Stimulated activated memory B cell treated with anti-CD40 and anti-IgM and Interleukin-4, amounts not matched to agents 10 μg/mL and 1 μg/mL and 100 μg/mL, for 72 hours (primary cell): ENCODE measurements around the gene PHKG2.
A peak's percentile ranks its signal among the peaks of the same experiment; 100 is the strongest.

ENCODE experiments used
- ATAC-seq: fragments of 150-1000 bp; cut with Tn5 transposase; 2 replicates; pipeline ENCODE4 v1.10.0; 2021
- H3K27ac Mint-ChIP-seq: one replicate; pipeline ENCODE4 v1.8.0; 2022; ENCODE audit warnings: mild to moderate bottlenecking, mixed read lengths
- H3K27me3 Mint-ChIP-seq: one replicate; pipeline ENCODE4 v1.8.0; 2022; ENCODE audit warnings: mixed read lengths
- H3K36me3 Mint-ChIP-seq: one replicate; pipeline ENCODE4 v1.8.0; 2022; ENCODE audit warnings: mixed read lengths
- H3K4me1 Mint-ChIP-seq: one replicate; pipeline ENCODE4 v1.8.0; 2022; ENCODE audit warnings: mixed read lengths
- H3K4me3 Mint-ChIP-seq: one replicate; pipeline ENCODE4 v1.8.0; 2022; ENCODE audit warnings: mild to moderate bottlenecking, moderate library complexity, mixed read lengths
- H3K9me3 Mint-ChIP-seq: one replicate; pipeline ENCODE4 v1.8.0; 2022; ENCODE audit warnings: mixed read lengths

PHKG2 gene

DNA sequence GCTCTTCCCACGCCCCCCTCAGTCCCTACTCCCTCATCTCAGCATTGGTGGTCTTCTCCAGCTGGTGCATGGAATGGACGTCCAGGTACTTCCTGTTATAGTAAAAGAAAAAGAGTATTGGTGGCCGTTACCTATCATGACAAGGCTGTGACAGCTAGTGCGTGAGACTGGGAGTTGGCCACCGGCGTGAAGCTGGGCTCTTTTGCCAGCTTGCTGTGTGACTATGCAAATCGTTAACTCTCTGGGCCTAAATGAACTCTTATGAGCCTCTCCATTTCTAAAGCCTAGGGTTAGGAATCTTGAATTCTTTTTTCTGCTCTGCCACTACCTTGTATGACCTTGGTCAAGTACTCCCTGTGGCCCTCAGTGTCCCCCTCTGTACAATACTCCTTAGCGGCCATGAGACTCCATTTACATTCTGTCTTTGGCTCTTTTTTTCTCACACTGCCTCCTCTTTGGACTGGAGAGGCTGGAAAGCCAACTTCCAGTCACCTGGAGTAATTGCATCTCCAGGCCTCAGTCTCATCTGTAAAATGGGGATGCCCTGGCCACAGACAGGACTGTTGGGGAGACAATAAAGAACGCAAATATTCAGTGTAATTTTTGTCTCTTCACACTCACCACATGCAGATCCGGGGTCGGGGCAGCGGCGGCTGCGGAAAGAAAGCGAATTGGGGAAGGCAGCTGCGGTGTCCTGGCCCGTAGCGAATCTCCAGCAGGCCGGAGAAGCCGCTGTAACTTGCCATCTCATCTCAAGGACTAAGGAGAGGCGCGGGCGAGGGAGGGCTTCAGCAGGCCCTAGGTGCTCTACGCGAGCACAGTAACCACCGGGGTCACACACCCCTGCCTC lies 12.6 kb downstream of the PHKG2 start:
- Mint-ChIP-seq H3K36me3 (peaks cover 55% of the 10 kb centered on the region), H3K4me1 (peaks cover 44% of the 10 kb centered on the region), H3K27ac (peak overlapping the region; percentile 83), H3K9me3 (no peaks in the 10 kb centered on the region), H3K27me3 (no peaks in the 10 kb centered on the region), H3K4me3 (peak overlapping the region; percentile 87)
- ATAC-seq, result no peak

DNA sequence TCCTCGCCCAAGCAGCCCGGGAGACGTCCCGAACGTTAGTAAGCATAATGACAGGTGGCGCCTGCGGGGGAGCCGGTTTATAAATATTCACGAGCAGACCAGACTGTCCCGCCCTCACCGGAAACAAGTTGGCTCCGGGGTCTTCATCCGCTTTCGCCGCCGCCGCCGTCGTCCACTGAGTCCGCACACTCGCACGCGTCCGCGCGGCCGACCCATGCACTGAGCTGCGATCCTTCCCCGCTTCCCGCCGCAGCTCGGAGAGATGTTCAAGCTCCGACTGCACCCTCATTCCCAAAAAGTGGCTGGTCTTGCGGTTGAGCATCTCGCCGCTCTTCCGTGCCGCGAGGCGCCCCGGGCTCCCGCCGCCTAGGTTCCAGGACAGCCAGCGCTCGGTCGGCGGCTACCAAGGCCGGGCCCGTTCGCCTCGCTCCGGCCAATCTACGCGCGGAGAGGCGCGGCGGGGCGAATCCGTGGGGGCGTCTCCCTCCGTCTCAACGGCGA lies 13.3 kb downstream of the PHKG2 start:
- Mint-ChIP-seq H3K27ac (peak overlapping the region; percentile 83), H3K36me3 (peaks cover 55% of the 10 kb centered on the region)
- ATAC-seq, result peak; percentile 60

DNA sequence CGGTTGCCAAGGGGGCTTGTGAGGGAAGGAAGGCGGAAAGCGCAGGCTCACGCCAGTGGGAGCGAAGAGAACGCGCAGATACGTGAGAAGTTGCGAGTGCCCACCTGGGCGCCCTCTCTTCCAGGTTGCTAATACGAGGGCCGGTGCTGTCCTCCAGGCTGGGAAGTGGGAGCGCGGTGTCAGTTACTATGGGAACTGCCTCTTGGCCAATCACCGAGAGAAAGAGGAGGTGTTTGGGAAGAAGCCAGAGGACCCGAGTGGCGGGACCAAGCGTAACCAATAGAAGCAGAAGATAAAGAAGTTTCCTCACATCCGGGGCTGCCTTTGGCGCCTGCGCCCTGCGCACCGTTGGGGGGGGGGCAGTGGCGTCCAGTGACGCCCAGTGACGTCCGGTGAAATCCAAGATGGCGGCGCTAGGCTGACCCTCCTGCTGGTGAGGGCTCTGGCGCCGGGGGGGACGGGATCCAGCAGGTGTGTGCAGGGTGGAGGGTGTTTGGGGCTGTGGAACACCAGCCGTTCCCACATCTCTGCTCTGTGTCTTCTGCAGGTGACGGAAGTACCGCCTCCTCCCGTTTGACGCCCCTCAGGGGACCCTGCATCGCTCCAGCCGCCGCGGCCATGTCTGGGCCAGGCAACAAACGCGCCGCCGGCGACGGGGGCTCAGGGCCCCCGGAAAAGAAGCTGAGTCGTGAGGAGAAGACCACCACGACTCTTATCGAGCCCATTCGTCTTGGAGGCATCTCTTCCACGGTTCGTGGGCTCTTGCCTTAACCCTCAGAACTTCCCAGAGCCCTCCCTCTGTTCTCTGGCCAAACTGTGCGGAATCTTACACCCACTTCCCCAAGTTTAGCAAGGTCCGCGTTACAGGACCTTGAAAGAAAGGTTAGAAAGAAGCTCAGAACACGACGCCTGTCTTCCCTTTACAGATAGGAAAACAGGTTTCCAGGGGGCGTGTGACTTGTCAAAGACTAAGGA lies 14.0 kb downstream of the PHKG2 start, which contains the start of the genes CFAP119 and RNF40:
Gene CFAP119, minus strand, starts transcription at position 135 of the 975 bp plus-strand sequence. CDS start 314 bp downstream, outside the sequence.
Gene RNF40, plus strand, starts transcription at position 395 of the 975 bp plus-strand sequence. Its CDS starts 224 bp downstream, at position 619.
- peaks cover 59% of the 10 kb centered on the region for H3K36me3 Mint-ChIP-seq

More for the DNA sequence above, 13.3 kb downstream of the PHKG2 start:
- no peaks in the 10 kb centered on the region for H3K9me3 Mint-ChIP-seq
- peaks cover 46% of the 10 kb centered on the region for H3K4me1 Mint-ChIP-seq
- peak overlapping the region; percentile 87 for H3K4me3 Mint-ChIP-seq
- H3K27me3 Mint-ChIP-seq, result no peaks in the 10 kb centered on the region

DNA sequence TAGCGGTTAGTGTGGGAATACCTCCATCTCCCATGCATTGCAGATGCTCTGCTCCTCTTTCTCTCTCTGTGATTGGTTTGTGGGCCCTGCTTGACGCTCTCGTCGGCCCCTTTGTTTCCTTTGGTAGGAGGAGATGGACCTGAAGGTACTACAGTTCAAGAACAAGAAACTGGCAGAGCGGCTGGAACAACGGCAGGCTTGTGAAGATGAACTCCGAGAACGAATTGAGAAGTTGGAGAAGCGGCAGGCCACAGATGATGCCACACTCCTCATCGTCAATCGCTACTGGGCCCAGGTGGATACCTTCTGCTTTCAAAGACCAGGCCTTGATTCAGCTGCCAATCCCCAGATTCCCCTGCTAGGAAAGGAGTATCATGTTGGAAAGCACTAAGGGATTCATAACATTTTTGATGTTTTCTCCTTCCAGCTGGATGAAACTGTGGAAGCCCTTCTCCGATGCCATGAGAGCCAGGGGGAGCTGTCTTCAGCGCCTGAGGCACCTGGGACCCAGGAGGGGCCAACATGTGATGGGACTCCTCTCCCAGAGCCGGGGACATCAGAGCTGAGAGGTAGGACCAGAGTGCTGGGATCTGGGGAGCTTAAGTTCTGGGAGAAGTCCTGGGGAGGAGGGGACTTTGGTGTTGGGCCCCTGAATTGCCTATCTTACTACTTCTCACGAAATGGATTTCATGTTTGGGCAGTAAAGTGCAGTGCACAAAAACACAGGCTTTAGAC lies 14.9 kb downstream of the PHKG2 start:
- Mint-ChIP-seq H3K36me3 (peaks cover 68% of the 10 kb centered on the region), H3K27ac (peak overlapping the region; percentile 83), H3K4me1 (peaks cover 63% of the 10 kb centered on the region)

More for the DNA sequence above, 14.0 kb downstream of the PHKG2 start, which contains the start of the genes CFAP119 and RNF40:
- peak within 1 kb of the TSS; percentile 87 for H3K4me3 Mint-ChIP-seq
- peak; percentile 98 for ATAC-seq
- no peaks in the 10 kb centered on the region for H3K27me3 Mint-ChIP-seq
- H3K27ac Mint-ChIP-seq, result peak within 1 kb of the TSS; percentile 83
- H3K9me3 Mint-ChIP-seq, result no peaks in the 10 kb centered on the region
- peaks cover 53% of the 10 kb centered on the region for H3K4me1 Mint-ChIP-seq

DNA sequence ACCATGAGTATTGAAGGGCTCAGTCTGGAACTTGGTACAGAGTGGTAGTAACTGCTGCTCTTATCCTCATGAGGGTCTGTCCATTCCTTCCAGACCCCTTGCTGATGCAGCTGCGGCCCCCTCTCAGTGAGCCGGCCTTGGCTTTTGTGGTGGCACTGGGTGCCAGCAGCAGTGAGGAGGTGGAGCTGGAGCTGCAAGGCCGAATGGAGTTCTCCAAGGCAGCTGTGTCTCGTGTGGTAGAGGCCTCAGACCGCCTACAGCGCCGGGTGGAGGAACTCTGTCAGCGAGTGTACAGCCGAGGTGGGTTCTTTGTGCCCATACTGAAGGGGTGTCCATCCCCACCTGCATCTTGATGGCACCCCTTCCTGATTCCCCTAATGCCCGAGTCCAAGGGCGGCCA lies 15.9 kb downstream of the PHKG2 start:
- H3K4me3 Mint-ChIP-seq, result no peak overlapping the region
- ATAC-seq, result no peak
- H3K36me3 Mint-ChIP-seq, result peaks cover 69% of the 10 kb centered on the region
- H3K27me3 Mint-ChIP-seq, result no peaks in the 10 kb centered on the region
- no peaks in the 10 kb centered on the region for H3K9me3 Mint-ChIP-seq
- H3K4me1 Mint-ChIP-seq, result peaks cover 63% of the 10 kb centered on the region
- H3K27ac Mint-ChIP-seq, result no peak overlapping the region

More for the DNA sequence above, 14.9 kb downstream of the PHKG2 start:
- peak overlapping the region; percentile 87 for H3K4me3 Mint-ChIP-seq
- no peaks in the 10 kb centered on the region for H3K27me3 Mint-ChIP-seq
- H3K9me3 Mint-ChIP-seq, result no peaks in the 10 kb centered on the region
- no peak for ATAC-seq

DNA sequence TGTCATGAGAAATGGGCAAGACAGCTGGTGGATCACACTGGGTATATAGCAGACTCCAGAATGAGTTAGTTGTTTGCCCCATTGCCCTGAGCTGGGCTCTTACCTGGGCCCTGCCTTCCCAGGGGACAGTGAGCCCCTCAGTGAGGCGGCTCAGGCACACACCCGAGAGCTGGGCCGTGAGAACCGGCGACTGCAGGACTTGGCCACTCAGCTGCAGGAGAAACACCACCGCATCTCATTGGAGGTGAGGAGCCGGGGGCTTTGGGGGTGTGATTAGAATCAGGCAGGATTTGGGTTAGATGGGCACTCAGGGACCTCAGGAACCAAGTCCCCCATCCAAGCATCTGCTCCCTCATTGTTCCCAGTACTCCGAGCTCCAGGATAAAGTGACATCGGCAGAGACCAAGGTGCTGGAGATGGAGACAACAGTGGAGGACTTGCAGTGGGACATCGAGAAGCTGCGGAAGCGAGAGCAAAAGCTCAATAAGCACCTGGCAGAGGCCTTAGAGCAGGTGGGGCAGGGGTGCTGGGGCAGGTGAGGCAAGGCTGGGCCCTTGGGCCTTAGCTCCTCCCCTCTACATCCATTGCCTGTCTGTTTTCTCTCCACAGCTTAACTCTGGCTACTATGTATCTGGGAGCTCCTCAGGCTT lies 16.7 kb downstream of the PHKG2 start:
- Mint-ChIP-seq H3K27me3 (no peaks in the 10 kb centered on the region), H3K36me3 (peaks cover 68% of the 10 kb centered on the region), H3K4me3 (no peak overlapping the region), H3K4me1 (peaks cover 60% of the 10 kb centered on the region), H3K9me3 (no peaks in the 10 kb centered on the region), H3K27ac (no peak overlapping the region)
- ATAC-seq, result no peak

DNA sequence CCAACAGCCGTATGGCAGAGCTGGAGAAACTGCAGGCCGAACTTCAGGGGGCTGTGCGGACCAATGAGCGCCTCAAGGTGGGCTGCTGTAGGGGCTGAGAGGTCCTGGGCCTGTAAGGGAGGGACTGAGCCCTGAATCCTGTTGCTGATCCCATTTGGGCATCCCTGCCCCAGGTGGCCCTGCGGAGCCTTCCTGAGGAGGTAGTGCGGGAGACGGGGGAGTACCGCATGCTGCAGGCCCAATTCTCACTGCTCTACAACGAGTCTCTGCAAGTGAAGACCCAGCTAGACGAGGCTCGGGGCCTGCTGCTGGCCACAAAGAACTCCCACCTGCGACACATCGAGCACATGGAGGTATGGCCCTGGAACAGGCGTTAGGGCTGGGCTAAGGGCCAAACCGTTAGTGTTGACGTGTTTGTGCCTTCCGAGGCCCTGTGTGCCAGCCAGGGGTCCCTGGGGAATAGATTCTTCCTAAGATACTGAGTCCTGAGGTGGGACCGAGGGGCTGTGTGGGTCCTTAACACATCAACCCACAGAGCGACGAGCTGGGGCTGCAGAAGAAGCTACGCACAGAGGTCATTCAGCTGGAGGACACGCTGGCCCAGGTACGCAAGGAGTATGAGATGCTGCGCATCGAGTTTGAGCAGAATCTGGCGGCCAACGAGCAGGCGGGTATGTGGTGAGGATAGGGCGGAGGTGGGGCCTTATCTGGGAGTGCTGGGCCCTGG lies 18.1 kb downstream of the PHKG2 start:
- H3K4me3 Mint-ChIP-seq, result no peak overlapping the region
- H3K4me1 Mint-ChIP-seq, result peaks cover 47% of the 10 kb centered on the region
- H3K27ac Mint-ChIP-seq, result peak overlapping the region; percentile 4
- ATAC-seq, result no peak
- H3K36me3 Mint-ChIP-seq, result peaks cover 79% of the 10 kb centered on the region
- H3K27me3 Mint-ChIP-seq, result no peaks in the 10 kb centered on the region
- no peaks in the 10 kb centered on the region for H3K9me3 Mint-ChIP-seq

DNA sequence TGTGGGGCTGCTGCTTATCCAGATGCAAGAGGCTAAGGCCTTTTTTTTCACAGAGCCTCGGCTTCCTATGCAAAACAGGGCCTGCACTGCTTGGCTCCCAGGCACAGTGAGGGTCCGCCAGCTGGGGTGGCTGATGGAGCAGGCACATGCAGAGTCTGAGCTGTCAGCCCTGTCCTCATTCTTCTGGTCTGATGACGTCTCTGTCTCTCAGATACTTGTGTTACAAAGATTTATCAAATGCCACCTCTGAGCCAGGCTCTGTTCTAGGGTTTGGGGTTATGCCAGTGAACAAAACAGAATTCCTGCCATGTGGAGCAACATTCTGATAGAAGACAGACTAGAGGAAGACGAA lies 18.7 kb downstream of the PHKG2 start:
- H3K9me3 Mint-ChIP-seq, result no peaks in the 10 kb centered on the region
- H3K27me3 Mint-ChIP-seq, result no peaks in the 10 kb centered on the region
- H3K4me1 Mint-ChIP-seq, result peaks cover 44% of the 10 kb centered on the region
- H3K27ac Mint-ChIP-seq, result peak overlapping the region; percentile 4
- no peak for ATAC-seq
- H3K4me3 Mint-ChIP-seq, result no peak overlapping the region
- peaks cover 85% of the 10 kb centered on the region for H3K36me3 Mint-ChIP-seq

DNA sequence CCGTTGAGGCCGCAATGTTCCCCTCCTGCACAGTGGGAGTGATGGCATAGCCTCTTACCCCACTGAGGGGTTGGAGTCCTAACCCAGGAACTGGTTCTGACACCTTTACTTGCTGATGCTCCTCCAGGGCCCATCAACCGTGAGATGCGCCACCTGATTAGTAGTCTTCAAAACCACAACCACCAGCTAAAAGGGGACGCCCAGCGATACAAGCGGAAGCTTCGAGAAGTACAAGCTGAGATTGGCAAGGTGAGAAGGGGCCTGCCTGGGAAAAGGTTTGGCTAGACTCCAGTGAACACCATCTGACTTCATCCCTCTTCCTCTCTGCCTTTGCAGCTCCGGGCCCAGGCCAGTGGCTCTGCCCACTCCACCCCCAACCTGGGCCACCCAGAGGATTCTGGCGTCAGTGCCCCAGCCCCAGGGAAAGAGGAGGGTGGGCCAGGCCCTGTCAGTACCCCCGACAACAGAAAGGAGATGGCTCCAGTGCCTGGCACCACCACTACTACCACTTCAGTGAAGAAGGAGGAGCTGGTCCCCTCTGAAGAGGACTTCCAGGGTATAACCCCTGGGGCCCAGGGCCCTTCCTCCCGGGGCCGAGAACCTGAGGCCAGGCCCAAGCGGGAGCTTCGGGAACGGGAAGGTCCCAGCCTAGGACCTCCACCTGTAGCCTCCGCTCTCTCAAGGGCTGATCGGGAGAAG lies 19.7 kb downstream of the PHKG2 start:
- Mint-ChIP-seq H3K4me3 (no peak overlapping the region), H3K9me3 (no peaks in the 10 kb centered on the region), H3K27ac (peak overlapping the region; percentile 4), H3K4me1 (peaks cover 52% of the 10 kb centered on the region), H3K27me3 (no peaks in the 10 kb centered on the region), H3K36me3 (peaks cover 93% of the 10 kb centered on the region)
- peak; percentile 72 for ATAC-seq

DNA sequence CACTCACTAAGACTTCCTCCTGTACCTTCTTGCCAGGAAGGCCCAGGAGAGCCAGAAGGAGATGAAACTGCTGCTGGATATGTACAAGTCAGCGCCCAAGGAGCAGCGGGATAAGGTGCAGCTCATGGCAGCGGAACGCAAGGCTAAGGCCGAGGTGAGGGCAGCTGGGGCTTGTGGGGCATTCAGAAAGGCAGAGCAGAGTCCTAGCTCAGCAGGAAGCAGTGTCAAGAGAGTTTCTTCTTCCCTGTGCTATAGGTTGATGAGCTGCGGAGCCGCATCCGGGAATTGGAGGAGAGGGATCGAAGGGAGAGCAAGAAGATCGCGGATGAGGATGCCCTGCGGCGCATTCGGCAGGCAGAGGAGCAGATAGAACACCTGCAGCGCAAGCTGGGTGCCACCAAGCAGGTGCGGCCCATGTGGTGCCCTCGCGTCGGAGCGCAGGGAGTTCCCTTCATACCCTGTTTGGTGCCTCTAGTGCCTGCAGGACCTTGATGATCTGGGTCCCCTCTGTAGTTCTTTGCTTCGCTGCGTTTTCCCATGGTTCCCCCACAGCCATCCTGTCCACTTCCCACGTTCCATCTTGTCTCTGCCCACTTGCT lies 20.5 kb downstream of the PHKG2 start:
- ATAC-seq, result no peak
- peaks cover 49% of the 10 kb centered on the region for H3K4me1 Mint-ChIP-seq
- no peak overlapping the region for H3K4me3 Mint-ChIP-seq
- peak overlapping the region; percentile 4 for H3K27ac Mint-ChIP-seq
- H3K9me3 Mint-ChIP-seq, result no peaks in the 10 kb centered on the region
- peaks cover 93% of the 10 kb centered on the region for H3K36me3 Mint-ChIP-seq
- H3K27me3 Mint-ChIP-seq, result no peaks in the 10 kb centered on the region

DNA sequence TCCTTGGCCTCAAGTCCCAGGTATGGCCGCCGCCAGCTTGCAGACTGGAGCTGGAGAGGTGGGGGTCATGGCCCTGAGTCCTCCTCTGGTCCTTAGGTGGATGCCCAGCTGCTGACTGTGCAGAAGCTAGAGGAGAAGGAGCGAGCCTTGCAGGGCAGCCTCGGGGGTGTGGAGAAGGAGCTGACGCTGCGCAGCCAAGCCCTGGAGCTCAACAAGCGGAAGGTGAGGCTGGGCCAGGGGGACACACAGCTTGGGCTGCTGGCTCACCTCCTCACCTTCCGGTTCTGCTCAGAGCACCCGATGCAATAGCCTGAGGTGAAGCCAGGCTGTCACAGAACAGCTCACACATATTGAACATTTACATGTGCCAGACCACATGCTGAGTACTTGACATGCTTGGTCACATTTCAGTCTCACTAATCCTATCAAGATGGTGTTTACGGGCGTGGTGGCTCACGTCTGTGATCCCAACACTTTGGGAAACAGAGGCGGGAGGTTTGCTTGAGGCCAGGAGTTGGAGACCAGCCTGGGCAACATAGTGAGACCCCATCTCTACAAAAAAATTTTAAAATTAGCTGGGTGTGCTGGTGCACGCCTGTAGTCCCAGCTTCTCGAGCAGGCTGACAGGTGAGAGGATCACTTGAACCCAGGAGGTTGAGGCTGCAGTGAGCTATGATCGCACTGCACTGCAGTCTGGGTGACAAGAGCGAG lies 21.3 kb downstream of the PHKG2 start:
- Mint-ChIP-seq H3K4me3 (no peak overlapping the region), H3K27me3 (no peaks in the 10 kb centered on the region), H3K27ac (no peak overlapping the region), H3K9me3 (no peaks in the 10 kb centered on the region), H3K4me1 (peaks cover 52% of the 10 kb centered on the region), H3K36me3 (peaks cover 93% of the 10 kb centered on the region)
- peak; percentile 47 for ATAC-seq

DNA sequence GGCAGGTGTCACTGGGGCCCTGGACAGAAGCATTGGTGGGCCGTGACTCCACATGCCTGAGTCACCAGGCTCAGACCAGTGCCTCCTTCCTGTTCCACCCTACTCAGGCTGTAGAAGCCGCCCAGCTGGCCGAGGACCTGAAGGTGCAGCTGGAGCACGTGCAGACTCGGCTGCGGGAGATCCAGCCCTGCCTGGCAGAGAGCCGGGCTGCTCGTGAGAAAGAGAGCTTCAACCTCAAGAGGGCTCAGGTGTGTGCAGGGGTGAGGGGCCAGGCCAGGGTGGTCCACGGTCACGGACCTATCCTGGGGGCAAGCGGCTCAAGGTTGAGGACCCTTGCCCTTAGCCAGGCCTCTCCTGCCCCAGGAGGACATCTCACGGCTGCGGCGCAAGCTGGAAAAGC lies 23.5 kb downstream of the PHKG2 start:
- H3K36me3 Mint-ChIP-seq, result peaks cover 80% of the 10 kb centered on the region
- H3K4me1 Mint-ChIP-seq, result peaks cover 65% of the 10 kb centered on the region
- H3K4me3 Mint-ChIP-seq, result no peak overlapping the region
- H3K27me3 Mint-ChIP-seq, result peaks cover 3% of the 10 kb centered on the region
- ATAC-seq, result no peak
- no peaks in the 10 kb centered on the region for H3K9me3 Mint-ChIP-seq
- H3K27ac Mint-ChIP-seq, result no peak overlapping the region
